ENCODE data around the gene ADAM19. TPM values are rescaled to one million over a fixed set of nuclear protein-coding genes. Genes with fewer than 3 reads are reported as not detected.

Gene ADAM19
- total and polyA plus RNA-seq, 9 donors = 1.6 to 11.6 (median 3.0) TPM

DNA sequence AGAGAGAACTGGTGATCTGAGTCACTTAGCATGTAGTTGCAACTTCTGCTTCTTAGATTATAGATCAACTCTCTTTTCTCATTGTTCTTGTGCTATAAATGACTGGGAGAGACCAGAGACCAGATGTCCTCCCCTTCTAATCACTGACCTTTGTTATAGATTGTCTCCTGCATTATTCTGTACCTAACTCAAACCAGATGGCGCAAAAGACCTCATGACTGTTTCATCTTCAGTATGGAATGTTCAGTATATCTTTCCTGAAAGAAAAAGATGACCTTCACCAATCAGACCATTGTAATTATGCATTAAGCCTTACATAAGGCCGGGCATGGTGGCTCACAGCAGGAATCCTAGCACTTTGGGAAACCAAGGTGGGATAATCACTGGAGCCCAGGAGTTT, 30.5 kb upstream of the ADAM19 start:
- no peak for TF ChIP-seq POLR2A (IDR thresholded peaks at IDR 0.05)
- TF ChIP-seq, protein P1, sequence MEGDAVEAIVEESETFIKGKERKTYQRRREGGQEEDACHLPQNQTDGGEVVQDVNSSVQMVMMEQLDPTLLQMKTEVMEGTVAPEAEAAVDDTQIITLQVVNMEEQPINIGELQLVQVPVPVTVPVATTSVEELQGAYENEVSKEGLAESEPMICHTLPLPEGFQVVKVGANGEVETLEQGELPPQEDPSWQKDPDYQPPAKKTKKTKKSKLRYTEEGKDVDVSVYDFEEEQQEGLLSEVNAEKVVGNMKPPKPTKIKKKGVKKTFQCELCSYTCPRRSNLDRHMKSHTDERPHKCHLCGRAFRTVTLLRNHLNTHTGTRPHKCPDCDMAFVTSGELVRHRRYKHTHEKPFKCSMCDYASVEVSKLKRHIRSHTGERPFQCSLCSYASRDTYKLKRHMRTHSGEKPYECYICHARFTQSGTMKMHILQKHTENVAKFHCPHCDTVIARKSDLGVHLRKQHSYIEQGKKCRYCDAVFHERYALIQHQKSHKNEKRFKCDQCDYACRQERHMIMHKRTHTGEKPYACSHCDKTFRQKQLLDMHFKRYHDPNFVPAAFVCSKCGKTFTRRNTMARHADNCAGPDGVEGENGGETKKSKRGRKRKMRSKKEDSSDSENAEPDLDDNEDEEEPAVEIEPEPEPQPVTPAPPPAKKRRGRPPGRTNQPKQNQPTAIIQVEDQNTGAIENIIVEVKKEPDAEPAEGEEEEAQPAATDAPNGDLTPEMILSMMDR (IDR thresholded peaks at IDR 0.05) = no peak
- TF ChIP-seq EP300 (IDR thresholded peaks at IDR 0.05) = no peak
- 74 to 85% (median 77%) methylated on average over 2 of the region's 2 CpGs for WGBS, 3 donors
- intact Hi-C loops (cut with DNase I) = no loop called here
- no peak overlapping the region for H3K4me3 ChIP-seq
- H3K4me1 ChIP-seq (ENCODE audit: insufficient read depth) = no peaks in the 10 kb centered on the region
- H3K27ac ChIP-seq = no peak overlapping the region
- H3K9me3 ChIP-seq = no peaks in the 10 kb centered on the region
- no peaks in the 10 kb centered on the region for H3K36me3 ChIP-seq
- no peak for DNase-seq
- H3K27me3 ChIP-seq = no peaks in the 10 kb centered on the region

DNA sequence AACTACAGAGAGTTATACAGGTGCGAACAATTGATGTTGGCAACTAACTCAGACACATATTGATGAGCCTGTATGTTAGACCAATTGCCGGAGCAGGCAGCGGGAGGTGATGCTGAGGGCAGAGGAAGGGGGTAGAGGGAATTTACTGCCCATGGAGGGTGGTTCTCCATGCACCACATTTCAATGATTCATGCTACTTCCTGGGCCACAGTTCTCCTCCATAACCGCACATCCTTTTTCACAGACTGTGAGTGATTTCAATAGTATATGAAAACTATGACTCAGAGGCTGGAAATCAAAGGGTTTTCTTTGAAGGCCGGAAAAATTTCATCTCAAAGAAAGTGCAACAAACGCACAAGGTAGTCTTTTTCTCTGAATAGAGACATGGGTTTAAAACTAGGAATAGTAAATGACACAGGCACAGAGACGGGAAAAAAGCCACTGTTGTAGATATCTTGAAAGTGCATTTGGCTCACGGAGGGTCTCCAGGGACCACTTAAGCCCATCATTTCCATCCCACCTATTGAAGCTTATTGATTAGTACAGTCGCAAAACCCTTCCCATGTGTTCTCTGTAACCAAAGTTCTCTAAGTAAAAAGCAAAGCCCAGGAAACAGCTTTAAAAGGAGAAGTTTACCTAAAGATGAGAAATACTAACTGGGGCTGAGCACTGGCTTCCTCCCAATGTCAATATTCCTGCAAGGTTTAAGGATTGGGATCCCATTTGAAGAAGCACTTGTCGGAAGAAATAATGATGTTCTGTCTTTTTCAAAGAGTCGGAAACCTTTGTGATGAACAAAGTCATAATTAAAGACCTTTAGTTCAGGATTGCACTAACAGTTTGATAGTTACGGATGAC, 28.0 kb upstream of the ADAM19 start:
- intact Hi-C loops (cut with DNase I) = no loop called here
- H3K4me3 ChIP-seq = no peak overlapping the region
- no peaks in the 10 kb centered on the region for H3K4me1 ChIP-seq (ENCODE audit: insufficient read depth)
- H3K27me3 ChIP-seq = no peaks in the 10 kb centered on the region
- TF ChIP-seq POLR2A (IDR thresholded peaks at IDR 0.05) (no peak), EP300 (IDR thresholded peaks at IDR 0.05) (no peak)
- TF ChIP-seq, protein P1 (IDR thresholded peaks at IDR 0.05) = no peak
- no peak for DNase-seq
- H3K27ac ChIP-seq = no peak overlapping the region
- 80 to 84% (median 84%) methylated on average over 12 of the region's 12 CpGs for WGBS, 3 donors
- H3K9me3 ChIP-seq = no peaks in the 10 kb centered on the region
- H3K36me3 ChIP-seq = no peaks in the 10 kb centered on the region

DNA sequence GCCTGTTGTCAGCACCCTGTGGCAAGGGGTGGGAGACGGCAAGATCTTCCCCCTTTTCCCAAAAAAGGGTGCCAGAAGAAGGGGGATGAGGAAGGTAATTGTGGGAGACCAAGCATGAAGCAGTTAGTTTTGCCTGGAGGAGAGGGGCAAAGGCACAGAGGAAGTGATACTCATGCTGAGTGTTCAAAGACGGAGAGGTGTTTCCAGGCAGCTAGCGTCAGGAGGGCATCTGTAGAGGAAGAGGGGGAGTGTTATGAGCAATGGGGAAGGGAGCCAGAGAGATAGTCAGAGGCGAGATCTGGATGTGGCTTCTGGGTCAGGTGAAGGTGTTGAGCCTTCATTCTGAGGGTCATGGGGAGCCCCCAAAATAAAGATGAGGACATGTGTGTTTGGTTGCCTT, 26.9 kb upstream of the ADAM19 start:
- Histone ChIP-seq H3K4me3 (no peak overlapping the region), H3K27ac (no peak overlapping the region), H3K4me1 (ENCODE audit: insufficient read depth) (no peaks in the 10 kb centered on the region), H3K27me3 (no peaks in the 10 kb centered on the region), H3K36me3 (no peaks in the 10 kb centered on the region), H3K9me3 (no peaks in the 10 kb centered on the region)
- no peak for DNase-seq
- WGBS, 3 donors = 80 to 82% (median 82%) methylated on average over 4 of the region's 4 CpGs
- intact Hi-C loops (cut with DNase I) = no loop called here
- no peak for TF ChIP-seq POLR2A (IDR thresholded peaks at IDR 0.05)
- no peak for TF ChIP-seq EP300 (IDR thresholded peaks at IDR 0.05)
- TF ChIP-seq, protein P1 (IDR thresholded peaks at IDR 0.05) = no peak

DNA sequence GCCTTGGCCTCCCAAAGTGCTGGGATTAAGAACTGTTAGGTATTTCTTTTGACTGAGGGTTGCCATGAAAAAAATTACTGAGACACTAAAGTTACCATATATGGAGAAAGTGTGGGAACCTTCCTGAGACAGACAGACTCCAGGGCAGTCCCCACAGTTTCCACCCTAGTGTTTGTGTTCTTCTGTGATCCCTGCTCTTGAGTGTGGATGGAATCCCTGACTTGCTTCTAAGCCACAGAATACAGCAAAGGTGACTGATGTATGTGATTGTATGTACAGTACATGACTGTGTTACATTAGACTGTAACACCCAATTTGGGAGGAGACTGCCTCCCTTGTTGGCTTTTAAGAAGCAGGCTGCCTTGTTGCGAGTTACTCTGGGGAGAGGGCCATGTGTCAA, 24.7 kb upstream of the ADAM19 start:
- no peak for TF ChIP-seq EP300 (IDR thresholded peaks at IDR 0.05)
- Histone ChIP-seq H3K27me3 (no peaks in the 10 kb centered on the region), H3K27ac (no peak overlapping the region), H3K4me3 (no peak overlapping the region), H3K4me1 (ENCODE audit: insufficient read depth) (no peaks in the 10 kb centered on the region), H3K36me3 (no peaks in the 10 kb centered on the region), H3K9me3 (no peaks in the 10 kb centered on the region)
- WGBS, 3 donors = 67 to 95% (median 75%) methylated on average over 1 of the region's 1 CpG
- intact Hi-C loops (cut with DNase I) = no loop called here
- DNase-seq = no peak

DNA sequence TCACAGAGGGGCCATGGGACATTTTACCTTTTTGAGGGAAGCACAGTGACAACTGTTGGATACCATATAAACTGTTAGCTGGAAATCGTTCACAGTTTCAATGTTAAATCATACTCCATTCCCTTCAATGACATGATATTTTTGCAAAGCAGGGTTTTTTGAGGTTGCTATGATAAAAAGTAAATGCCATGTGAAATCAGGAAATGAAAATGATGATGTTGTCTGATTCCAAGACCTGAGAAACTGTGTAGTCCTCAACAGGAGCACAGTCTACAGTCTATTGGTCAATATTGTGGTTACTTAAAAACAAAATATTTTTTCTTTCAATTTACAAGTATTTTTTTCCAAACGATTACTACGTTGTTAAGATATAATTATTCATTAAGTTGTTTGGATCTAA, 24.0 kb upstream of the ADAM19 start:
- Histone ChIP-seq H3K9me3 (no peaks in the 10 kb centered on the region), H3K4me1 (ENCODE audit: insufficient read depth) (no peaks in the 10 kb centered on the region), H3K36me3 (no peaks in the 10 kb centered on the region), H3K27me3 (no peaks in the 10 kb centered on the region), H3K4me3 (no peak overlapping the region), H3K27ac (no peak overlapping the region)
- DNase-seq = no peak
- TF ChIP-seq, protein P1 (IDR thresholded peaks at IDR 0.05) = no peak
- TF ChIP-seq POLR2A (IDR thresholded peaks at IDR 0.05) (no peak), EP300 (IDR thresholded peaks at IDR 0.05) (no peak)
- 63 to 78% (median 74%) methylated on average over 3 of the region's 3 CpGs for WGBS, 3 donors
- intact Hi-C loops (cut with DNase I) = no loop called here

All from ovary (tissue), 9 donors.